K562 (cell line): ENCODE data around the gene SLC8A1. TPM values are rescaled to one million over a fixed set of nuclear protein-coding genes. Genes with fewer than 3 reads are reported as not detected.

Source experiments
- ATAC-seq: fragments of 200-7000 bp; cut with Tn5 transposase; 3 replicates; pipeline ENCODE4 v1.9.1; 2020; ENCODE audit warnings: moderate library complexity
- BruUV-seq: library from RNA; stranded (reverse); fragments of 400-500 nt; replicated peaks from 2 replicates; lab custom pipeline; 2021; lab: Mats Ljungman, UMichigan
- CTCF ChIA-PET: fragments of 300-600 bp; formaldehyde crosslinking; extraction: SDS; loops from one replicate; lab custom pipeline; 2021; ENCODE audit warnings: low intra/inter-chr PET ratio; lab: Yijun Ruan, JAX
- POLR2A ChIA-PET: fragments of 300-600, 350-650 bp; sonication (Branson Sonifier 250); formaldehyde crosslinking; extraction: SDS; loops from one replicate; lab custom pipeline; 2021; ENCODE audit warnings: antibody characterized with exemption, inconsistent platforms; lab: Yijun Ruan, JAX
- DNase-seq, 4 experiments: peaks; one replicate each; pipeline versions ENCODE4 v3.0.0 to v3.0.0-alpha.2; 2011 to 2018; ENCODE audit warnings: low spot score in 3 of 4, mixed read lengths in 3 of 4; ENCODE audit errors: extremely low read depth in 1 of 4
- FAIRE-seq: peaks from 2 replicates; lab custom pipeline; 2011; peaks lifted over from hg19 to GRCh38; lab: Jason Lieb, UNC
- H2AFZ ChIP-seq: 2 replicates; pipeline ENCODE4 v1.6.0; 2011; ENCODE audit warnings: low read depth, low read length, control low read depth, inconsistent platforms
- H3K27ac ChIP-seq: fragments of 200-600 bp; 3 replicates; pipeline ENCODE4 v1.8.0; 2011; ENCODE audit warnings: low read depth, mild to moderate bottlenecking, control low read depth, inconsistent platforms, low read length, moderate library complexity, mixed read lengths; ENCODE audit errors: extremely low read depth
- H3K27me3 ChIP-seq, 2 experiments: fragments of 300-600 bp in 1 of 2; 2 replicates in 1 of 2; 3 replicates in 1 of 2; pipeline versions ENCODE4 v1.6.0 to v1.8.0; 2011; ENCODE audit warnings: inconsistent platforms in 2 of 2, low read length in 2 of 2, mild to moderate bottlenecking in 1 of 2, mixed read lengths in 1 of 2, moderate library complexity in 1 of 2; ENCODE audit not compliant: control insufficient read depth in 2 of 2, insufficient read depth in 2 of 2
- H3K36me3 ChIP-seq: fragments of 300-600 bp; 3 replicates; pipeline ENCODE4 v1.8.0; 2011; ENCODE audit warnings: mild to moderate bottlenecking, low read length, inconsistent platforms; ENCODE audit not compliant: control insufficient read depth, insufficient read depth
- H3K4me1 ChIP-seq, 2 experiments: fragments of 200-600 bp in 1 of 2; replicated peaks in 1 of 2; 2 replicates in 1 of 2; 3 replicates in 1 of 2; pipeline versions ENCODE4 v1.5.1 to v1.8.0; 2011; ENCODE audit warnings: inconsistent platforms in 2 of 2, low read length in 2 of 2, mild to moderate bottlenecking in 1 of 2, mixed read lengths in 1 of 2, moderate library complexity in 1 of 2; ENCODE audit not compliant: control insufficient read depth in 2 of 2, insufficient read depth in 2 of 2
- H3K4me2 ChIP-seq: 2 replicates; pipeline ENCODE4 v1.6.1; 2011; ENCODE audit warnings: low read length, control low read depth, inconsistent platforms, mixed read lengths; ENCODE audit not compliant: insufficient read depth
- H3K4me3 ChIP-seq: fragments of 200-600 bp; sonication (generic), shearing (Covaris generic); 2 replicates; pipeline ENCODE4 v1.5.1; 2016; ENCODE audit warnings: control low read depth, inconsistent platforms
- H3K79me2 ChIP-seq: fragments of 200-600 bp; 3 replicates; pipeline ENCODE4 v1.8.0; 2011; ENCODE audit warnings: low read length, inconsistent platforms; ENCODE audit not compliant: control insufficient read depth, insufficient read depth
- H3K9ac ChIP-seq, 2 experiments: 2 replicates each; pipeline versions ENCODE4 v1.6.0 to v1.6.1; 2011; ENCODE audit warnings: low read depth in 2 of 2, low read length in 2 of 2, control low read depth in 1 of 2, inconsistent platforms in 1 of 2, mild to moderate bottlenecking in 1 of 2, mixed read lengths in 1 of 2; ENCODE audit not compliant: insufficient read depth in 1 of 2
- H3K9me1 ChIP-seq: one replicate; pipeline ENCODE4 v1.6.0; 2011; ENCODE audit warnings: inconsistent platforms, mild to moderate bottlenecking, low read length, moderate library complexity; ENCODE audit not compliant: control insufficient read depth, insufficient read depth
- H3K9me3 ChIP-seq: replicated peaks from 2 replicates; pipeline ENCODE4 v1.5.1; 2011; ENCODE audit warnings: low read depth, low read length, inconsistent platforms; ENCODE audit not compliant: control insufficient read depth, insufficient read depth
- H4K20me1 ChIP-seq: replicated peaks from 2 replicates; pipeline ENCODE4 v1.6.1; 2011; ENCODE audit warnings: low read length, inconsistent platforms, mixed read lengths; ENCODE audit not compliant: control insufficient read depth, insufficient read depth
- CHCHD3 ChIP-seq: fragments of 250-450 bp; sonication (Bioruptor Pico); IDR thresholded peaks from 2 replicates; pipeline ENCODE4 v2.1.2; 2022; ENCODE audit warnings: mild to moderate bottlenecking
- CREB3 ChIP-seq: fragments of 450-650 bp; conservative IDR thresholded peaks from 2 replicates; pipeline ENCODE4 v1.6.1; 2016; ENCODE audit warnings: missing genetic modification characterization, low read depth, mild to moderate bottlenecking, missing compliant biosample characterization, moderate library complexity
- GATAD2B ChIP-seq: fragments of 450-650 bp; IDR thresholded peaks from 2 replicates; pipeline ENCODE4 v1.6.1; 2017; ENCODE audit warnings: mild to moderate bottlenecking, borderline replicate concordance
- IRF1 ChIP-seq: sonication (generic); formaldehyde crosslinking; IDR thresholded peaks from 2 replicates; pipeline ENCODE4 v1.8.0; 2022; ENCODE audit warnings: missing genetic modification reagents, mild to moderate bottlenecking, borderline replicate concordance
- MCM2 ChIP-seq: fragments of 450-650 bp; IDR thresholded peaks from 2 replicates; pipeline ENCODE4 v1.6.1; 2017; ENCODE audit warnings: low read depth, mild to moderate bottlenecking
- TRIM28 ChIP-seq: fragments of 450-650 bp; IDR thresholded peaks from 2 replicates; pipeline ENCODE4 v1.6.1; 2017
- ZNF239 ChIP-seq: fragments of 250-450 bp; sonication (Bioruptor Pico); IDR thresholded peaks from 2 replicates; pipeline ENCODE4 v1.4.0; 2020; ENCODE audit warnings: mild to moderate bottlenecking
- ZNF695 ChIP-seq: fragments of 450-650 bp; formaldehyde crosslinking; IDR thresholded peaks from 2 replicates; pipeline ENCODE4 v1.4.0; 2020; ENCODE audit warnings: mild to moderate bottlenecking, moderate library complexity
- WGBS: fragments of 100-300 bp; shearing (Covaris generic); methylation state at CpG from one replicate; pipeline ENCODE4 v1.1.6; 2016; ENCODE audit warnings: low coverage, mixed read lengths; ENCODE audit not compliant: insufficient coverage; ENCODE audit errors: missing lambda C conversion rate; 5-methylcytosine and 5-hydroxymethylcytosine counted together
- in situ Hi-C: fragments of 300-500 bp; cut with MboI; formaldehyde crosslinking; loops from 4 replicates; pipeline ENCODE4 v1.15.0; 2018; ENCODE audit warnings: inconsistent platforms, mixed read lengths
- intact Hi-C: fragments of 100-400 bp; cut with micrococcal nuclease; formaldehyde crosslinking; loops from 2 replicates; pipeline ENCODE4 v1.14.2; 2022
- polyA plus RNA-seq, 8 experiments: library from polyadenylated mRNA; depleted of rRNA in 4 of 8; stranded (reverse) in 5 of 8; unstranded in 3 of 8; fragments of >200 nt; fragmentation: Nextera tagmentation in 2 of 8; fragmentation: Illumina TruSeq in 1 of 8; extraction: Ambion mirVana in 2 of 8; extraction: Trizol in 1 of 8; gene quantifications; 2 replicates each; pipeline versions ENCODE4 v1.2.1 to v1.2.3, GENCODE V29; 2011 to 2014; ENCODE audit warnings: inconsistent platforms in 1 of 8, missing spikeins in 1 of 8
- total RNA-seq, 7 experiments: library from RNA; depleted of rRNA in 6 of 7; stranded (reverse); fragments of >200 nt in 6 of 7; fragmentation: Illumina TruSeq in 2 of 7; extraction: Trizol in 2 of 7; gene quantifications; 2 replicates each; pipeline versions ENCODE4 v1.2.1 to v1.2.3, GENCODE V29; 2011 to 2021; ENCODE audit warnings: low replicate concordance in 1 of 7

The SLC8A1 gene
- total and polyA plus RNA-seq, 9 of the 15 experiments (the other 6 are each of a cell fraction or from before 2014, with no cell fraction given), result not detected

- Histone ChIP-seq H3K9me3 (no peaks in the 10 kb centered on the region), H3K4me1 (no peaks in the 10 kb centered on the region), H3K9me1 (no peaks in the 10 kb centered on the region), H3K79me2 (no peaks in the 10 kb centered on the region), H3K9ac (no peak overlapping the region), H3K4me2 (no peak overlapping the region), H3K27me3 (no peaks in the 10 kb centered on the region), H4K20me1 (no peaks in the 10 kb centered on the region), H3K4me3 (no peak overlapping the region), H2AFZ (no peak overlapping the region), H3K36me3 (no peaks in the 10 kb centered on the region), H3K27ac (no peak overlapping the region)
- ChIA-PET POLR2A (no interaction called here), CTCF (no interaction called here)
- no peak for ATAC-seq
- FAIRE-seq, result no peak
- no TSS peak for BruUV-seq
- intact Hi-C loops (no loop called here), in situ Hi-C loops (no loop called here)
- DNase-seq, result no peak
- TF ChIP-seq IRF1 (no peak), CHCHD3 (no peak), TRIM28 (no peak), GATAD2B (no peak), ZNF695 (no peak), CREB3 (tag) (no peak), MCM2 (no peak), ZNF239 (CRISPR knock-in tag) (no peak)
- WGBS, result 0% methylated on average over 2 of the region's 2 CpGs
Measured at GRCh38 chr2:40249577-40249976, 202.3 kb downstream of the SLC8A1 start.
